GM18907 (cell line): ENCODE results near the gene ANGEL2.
A peak's percentile ranks its signal among the peaks of the same experiment; 100 is the strongest.
"Not testable (repeated sequence)": the region's sequence is repeated elsewhere in the genome, so short reads cannot be mapped to it uniquely, and the experiment has no call there.

Source experiments
- ATAC-seq: cut with Tn5 transposase; IDR thresholded peaks from one replicate; pipeline ENCODE4 v1.9.1; 2021; ENCODE audit warnings: mild to moderate bottlenecking, moderate library complexity; ENCODE audit not compliant: unreplicated experiment

Gene ANGEL2, protein sequence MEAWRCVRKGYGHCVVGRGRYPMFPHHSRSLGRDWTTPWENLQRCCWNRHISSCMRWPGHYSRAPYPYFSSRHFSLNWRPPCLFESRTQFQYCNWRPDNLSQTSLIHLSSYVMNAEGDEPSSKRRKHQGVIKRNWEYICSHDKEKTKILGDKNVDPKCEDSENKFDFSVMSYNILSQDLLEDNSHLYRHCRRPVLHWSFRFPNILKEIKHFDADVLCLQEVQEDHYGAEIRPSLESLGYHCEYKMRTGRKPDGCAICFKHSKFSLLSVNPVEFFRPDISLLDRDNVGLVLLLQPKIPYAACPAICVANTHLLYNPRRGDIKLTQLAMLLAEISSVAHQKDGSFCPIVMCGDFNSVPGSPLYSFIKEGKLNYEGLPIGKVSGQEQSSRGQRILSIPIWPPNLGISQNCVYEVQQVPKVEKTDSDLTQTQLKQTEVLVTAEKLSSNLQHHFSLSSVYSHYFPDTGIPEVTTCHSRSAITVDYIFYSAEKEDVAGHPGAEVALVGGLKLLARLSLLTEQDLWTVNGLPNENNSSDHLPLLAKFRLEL

DNA sequence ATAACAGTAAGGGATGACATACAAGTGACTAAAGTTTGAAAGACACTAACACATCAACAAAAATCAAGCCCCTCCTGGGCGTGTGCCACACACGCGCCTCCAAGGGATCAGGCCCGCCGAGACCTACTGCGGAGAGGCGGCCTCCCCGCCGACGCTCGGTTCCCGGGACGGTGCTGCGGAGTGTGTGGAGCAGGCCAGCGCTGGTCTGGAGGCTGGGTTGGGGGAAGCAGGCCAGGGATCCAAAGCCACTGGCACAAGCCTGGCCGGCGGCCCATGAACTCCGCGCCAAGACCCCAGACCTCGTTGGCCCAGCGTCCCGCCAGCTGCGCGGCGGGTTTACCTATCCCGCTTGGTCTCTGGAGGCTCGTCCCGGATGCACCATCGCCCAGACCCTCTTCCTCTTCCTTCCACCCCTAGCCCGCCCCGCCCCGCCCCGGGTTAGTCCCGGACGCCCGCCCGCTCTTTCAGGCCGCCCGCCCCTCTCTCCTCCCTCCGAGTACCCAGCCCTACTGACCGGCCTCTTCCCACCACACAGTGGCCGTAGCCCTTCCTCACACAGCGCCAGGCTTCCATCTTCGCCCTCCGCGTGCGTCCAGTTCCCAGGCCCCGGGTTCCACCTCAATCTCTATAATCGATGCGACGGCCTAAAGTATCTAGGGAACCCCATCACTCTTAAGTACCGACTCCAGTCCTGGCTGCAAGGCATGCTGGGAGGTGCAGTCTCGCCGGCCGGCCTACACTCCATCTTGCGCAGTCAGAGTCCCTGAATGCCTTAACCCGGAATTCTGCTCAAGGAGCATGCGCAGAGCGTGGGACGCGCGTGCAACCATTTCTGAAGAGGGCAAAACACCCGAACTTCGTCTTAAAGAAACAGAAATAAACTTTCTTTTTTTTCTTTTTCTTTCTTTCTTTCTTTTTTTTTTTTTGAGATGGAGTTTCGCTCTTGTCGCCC is at the start of gene ANGEL2:
ANGEL2 (minus strand) TSS at position 769 of the 952 bp plus-strand sequence; CDS start at position 573, 196 bp downstream.
- peak; percentile 95 for ATAC-seq

DNA sequence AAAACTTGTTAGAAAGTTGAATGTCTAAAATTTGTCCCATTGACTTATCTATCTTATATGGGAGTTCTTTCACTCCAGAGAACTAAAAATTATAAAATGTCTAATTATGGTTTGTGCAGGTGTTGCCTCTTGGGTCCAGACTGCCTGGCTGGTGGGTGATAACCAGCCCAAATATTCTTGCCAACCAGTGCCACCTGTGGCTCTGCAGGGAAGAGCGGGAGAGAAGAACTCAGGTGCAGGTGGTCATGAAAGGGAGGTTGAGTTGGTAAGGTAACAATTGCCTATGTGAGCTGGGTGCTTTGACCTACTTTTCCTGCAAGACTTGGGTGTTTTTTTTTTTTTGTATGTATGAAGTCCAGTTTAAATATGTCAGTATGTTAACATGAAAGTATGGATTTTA is 45.6 kb upstream of the ANGEL2 start:
- ATAC-seq: no peak

DNA sequence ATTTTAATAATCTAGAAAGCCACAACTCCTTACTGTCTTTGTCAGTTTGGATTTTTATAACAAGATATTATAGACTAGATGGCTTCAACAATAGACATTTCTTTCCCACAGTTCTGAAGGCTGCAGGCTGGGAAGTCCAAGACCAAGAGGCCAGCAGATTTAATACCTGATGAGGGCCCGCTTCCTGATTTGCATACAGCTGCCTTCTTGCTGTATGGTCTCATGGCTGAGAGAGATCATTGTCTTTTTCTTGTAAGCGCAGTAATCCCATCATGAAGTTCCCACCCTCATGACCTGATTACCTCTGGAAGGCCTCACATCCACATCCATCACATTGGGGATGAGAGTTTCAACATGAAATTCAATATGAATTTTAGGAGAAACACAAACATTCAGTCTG is 45.2 kb upstream of the ANGEL2 start:
- no peak for ATAC-seq

DNA sequence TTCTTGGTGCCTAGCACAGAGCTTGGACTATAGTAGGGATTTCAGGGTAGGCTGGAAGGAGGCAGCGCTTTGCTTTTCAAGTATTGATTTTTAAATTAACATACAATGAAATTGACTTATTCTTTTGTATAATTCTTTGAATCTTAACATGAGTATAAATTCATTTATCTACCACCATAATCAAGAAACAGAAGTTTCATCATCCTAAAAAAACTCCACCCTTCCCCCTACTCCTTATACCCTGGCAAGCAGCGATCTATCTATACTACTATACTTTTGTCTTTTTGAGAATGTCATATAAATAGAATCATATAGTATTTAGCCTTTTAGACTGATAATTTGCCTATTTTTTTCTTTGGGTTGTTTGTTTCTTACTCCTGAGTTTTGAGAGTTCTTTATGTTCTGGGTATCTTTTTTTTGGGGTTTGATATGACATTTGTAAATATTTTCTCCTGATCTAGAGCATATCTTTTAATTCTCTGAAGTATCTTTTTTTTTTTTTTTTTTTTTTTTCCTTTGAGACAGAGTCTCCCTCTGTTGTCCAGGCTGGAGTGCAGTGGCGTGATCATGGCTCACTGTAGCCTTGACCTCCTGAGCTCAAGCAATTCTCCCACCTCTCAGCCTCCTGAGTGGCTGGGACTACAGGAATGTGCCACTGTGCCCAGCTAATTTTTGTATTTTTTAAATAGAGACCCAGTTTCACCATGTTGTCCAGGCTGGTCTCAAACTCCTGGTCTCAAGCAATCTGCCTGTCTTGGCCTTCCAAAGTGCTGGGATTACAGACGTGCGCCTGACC is 41.8 kb upstream of the ANGEL2 start:
- no peak for ATAC-seq

DNA sequence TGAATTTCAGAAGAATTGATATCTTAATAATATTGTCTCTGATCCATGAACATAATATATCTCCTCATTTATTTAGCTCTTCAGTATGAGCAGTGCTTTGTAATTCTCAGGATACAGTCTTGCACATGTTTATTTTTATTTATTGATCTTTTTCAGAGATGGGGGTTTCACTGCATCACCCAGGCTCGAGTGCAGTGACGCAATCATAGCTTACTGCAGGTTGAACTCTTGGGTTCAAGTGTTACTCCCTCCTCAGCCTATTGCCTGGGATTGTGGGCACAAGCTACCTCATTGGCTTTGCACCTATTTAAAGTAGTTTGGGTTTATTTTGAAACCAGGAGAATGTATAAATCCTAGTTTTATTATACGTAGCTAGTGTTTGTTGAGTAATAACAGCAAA is 40.1 kb upstream of the ANGEL2 start:
- no peak for ATAC-seq

DNA sequence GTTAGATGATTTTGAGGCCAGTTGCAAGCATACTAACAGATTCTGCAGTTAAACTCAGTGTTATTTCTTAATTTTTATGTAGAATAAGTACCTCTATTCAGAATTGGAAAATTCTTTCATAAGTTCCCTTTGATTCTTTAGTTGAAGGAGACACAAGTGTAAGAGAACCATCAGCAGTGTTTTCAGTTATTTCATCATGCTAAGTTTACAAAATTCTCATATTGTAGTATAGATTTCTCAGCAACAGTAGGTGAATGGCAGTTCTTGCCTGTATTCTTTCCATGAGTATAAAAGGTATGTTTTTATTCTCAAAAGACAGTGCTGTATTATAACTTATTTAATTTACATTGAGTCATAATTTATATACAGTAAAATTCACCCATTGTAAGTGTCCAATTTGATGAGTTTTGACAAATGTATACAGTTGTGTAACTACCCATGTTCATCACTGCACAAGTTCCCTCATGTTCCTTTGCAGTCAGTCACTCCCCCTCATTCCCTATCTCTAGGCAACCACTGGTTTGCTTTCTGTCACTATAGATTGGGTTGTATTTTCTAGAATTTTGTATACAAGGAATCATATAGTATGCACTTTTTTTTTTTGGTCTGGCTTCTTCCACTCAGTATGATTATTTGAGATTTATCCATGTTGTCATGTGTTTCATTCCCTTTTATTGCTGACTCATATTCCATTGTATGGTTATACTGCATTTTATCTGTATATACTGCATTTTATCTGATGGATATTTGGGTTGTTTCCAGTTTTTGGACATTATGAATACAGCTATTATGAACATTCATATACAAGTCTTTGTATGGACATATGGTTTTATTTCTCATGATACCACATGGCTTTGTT is 39.3 kb upstream of the ANGEL2 start:
- ATAC-seq: no peak

DNA sequence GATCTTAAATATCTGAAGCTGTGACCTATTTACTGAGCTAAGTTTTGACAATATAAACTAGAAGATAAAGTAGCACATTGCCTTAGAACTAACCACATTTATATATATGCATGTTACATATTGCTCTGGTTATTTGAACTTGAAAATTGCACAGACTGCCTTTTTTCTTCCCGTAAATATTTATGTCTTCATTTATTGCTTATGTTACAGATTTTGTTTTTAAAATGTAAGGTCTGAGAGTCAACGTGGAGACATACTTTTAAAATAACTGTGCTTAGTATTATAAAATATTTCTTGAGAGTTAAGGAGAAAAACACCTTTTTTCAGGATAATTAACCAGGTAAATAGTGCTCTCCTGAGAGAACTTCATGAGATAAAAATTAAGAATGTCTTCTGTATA is 38.5 kb upstream of the ANGEL2 start:
- ATAC-seq: no peak

DNA sequence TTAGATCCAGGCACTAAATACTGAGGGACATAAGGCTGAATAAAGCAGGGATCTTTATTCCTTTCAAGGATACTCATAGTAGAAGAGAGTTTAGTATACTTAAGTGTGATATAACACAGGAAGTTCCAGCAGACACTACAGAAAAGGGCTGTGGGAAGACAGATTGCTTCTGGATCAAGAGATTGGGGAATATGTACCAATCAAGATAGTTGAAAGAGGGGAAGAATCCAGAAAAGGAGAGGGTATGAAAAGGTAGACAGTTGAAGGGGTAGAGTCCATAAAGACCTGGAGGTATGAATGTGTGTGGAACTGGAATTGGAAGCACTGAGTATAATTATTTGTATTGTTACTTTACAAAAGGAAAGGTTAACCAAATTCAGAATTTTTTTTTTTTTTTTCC is 37.8 kb upstream of the ANGEL2 start:
- no peak for ATAC-seq

DNA sequence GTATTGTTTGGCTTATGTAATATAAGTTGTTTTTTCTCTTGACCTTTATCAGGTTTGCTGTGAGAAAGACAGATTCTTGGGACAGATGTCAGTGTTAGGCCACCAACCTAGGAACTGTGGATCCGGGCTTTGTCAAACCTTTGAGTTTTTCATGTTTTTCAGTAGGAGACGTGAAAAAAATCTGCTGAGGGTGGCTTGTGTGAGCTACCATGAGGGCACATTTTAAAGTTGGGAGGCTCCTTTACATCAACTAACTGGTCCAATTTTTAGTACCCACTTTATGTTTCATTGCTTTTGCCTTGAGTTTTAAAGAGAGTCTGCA is 36.2 kb upstream of the ANGEL2 start:
- no peak for ATAC-seq

DNA sequence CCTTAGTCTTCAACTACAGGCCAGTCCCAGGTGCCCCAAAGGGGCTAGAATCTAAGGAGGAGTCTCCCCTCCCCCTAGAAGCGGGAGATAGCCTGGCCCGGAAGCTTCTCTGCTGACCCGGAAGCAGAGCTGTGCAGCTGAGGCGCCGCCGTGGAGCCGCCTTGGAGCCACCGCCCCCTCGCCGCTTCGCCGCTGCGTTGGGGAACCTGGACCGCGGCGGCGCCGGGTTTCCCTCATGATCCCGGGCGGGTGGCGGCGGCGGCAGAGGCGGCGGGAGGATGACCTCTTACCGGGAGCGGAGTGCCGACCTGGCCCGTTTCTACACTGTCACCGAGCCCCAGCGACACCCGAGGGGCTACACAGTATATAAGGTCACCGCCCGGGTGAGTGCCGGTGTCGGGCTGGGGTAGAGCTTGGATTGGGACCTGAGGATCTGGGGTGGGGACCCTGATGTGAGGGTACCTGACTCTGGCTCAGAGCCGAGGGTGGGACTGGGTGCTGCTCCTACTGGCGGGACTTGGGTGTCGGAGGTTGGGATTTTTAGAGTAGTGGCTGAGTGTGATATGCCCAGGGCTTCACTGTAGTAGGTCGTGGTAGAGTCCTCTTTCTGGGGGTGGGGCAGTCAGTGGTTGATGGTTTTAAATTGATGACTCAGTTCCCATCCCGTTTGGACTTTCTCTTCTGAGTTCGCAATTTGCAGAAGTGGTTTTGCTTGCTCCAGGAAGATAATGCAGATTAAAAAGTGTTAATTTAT is 35.6 kb upstream of the ANGEL2 start, which contains the start of gene RPS6KC1:
RPS6KC1 (plus strand) TSS at position 115 of the 754 bp plus-strand sequence; CDS start at position 279, 164 bp downstream.
- ATAC-seq: peak; percentile 98

DNA sequence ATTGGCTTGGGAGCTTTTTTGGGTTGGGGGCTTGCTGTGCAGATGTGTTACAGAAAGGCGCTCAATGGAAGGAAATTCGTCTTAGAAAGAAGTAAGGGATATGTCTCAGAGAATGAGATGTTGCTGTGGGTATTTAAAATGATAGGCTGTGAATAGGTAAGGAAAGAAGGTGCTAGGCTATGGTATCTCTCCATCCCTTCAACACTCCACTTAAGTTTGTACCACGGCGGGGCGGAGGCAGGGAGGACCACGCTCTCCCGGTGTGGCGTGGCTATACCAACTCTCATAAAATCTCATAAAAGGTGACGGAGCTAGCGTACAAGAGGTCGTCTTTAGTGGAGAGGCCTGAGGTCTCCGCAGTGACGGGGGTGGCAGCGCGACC is 35.1 kb upstream of the ANGEL2 start:
- ATAC-seq: peak; percentile 42

DNA sequence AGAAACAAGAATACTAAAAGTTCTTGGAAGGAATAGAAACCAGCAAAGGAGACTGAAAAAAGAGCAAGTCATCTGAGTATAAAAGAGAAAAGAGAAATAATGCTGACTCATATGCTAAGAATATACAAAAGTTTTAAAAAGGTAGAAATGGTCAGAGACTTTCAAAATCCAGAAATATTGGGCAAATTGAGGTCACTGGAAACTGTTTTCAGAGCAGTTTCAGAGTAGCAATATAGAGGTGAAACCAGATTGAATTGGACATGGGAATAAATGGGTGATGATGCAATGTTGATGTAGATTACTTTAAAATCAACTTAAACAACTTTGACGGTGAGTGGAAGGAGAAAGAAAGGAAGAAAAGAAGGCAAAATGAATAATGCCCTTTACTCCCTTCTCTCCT is 33.6 kb upstream of the ANGEL2 start:
- no peak for ATAC-seq

DNA sequence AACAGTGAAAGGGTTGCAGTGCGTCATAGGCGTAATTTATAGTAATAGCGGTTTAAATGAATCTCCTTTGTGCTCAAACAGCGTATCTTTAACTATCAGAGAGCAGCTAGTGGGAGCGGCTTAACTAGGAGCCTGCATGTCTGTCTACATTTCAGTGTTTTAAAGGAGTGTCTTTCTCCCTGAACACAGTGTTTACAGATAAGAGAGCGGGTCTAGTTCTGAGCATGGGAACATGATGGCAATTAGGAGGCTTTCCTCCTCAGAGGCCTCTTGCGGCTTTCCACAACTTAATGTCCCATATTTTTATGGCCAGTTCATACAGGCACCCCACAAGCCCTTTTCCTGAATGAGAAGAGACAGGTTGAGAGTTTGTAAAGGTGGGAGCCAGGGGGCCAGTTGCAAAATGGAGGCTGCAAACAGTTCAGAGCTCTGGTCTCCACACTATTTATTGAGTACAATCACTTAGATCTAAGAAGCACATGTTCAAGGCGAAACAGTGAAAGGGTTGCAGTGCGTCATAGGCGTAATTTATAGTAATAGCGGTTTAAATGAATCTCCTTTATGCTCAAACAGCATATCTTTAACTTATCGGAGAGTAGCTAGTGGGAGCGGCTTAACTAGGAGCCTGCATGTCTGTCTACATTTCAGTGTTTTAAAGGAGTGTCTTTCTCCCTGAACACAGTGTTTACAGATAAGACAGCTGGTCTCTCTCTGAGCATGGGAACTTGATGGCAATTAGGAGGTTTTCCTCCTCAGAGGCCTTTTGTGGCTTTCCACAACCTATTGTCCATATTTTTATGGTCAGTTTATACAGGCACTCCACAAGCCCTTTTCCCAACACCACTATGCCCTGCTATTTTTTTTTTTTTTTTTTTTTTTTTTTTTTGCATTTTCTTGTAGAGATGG is 29.9 kb upstream of the ANGEL2 start:
- ATAC-seq: not testable (repeated sequence)

DNA sequence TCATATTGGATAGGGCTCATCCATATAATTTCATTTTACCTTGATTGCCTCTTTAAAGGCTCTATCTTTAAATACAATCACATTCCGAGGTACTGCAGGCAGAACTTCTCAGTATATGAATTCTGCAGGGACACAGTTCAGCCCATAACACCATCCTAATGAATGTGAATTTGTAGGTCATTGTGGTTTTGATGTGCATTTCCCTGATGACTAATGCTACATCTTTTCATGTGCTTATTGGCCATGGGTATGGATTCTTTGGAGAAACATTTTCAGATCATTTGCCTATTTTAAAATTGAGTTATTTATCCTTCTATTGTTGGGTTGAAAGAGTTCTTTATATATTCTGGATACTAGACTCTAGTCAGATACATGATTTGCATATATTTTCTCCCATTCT is 25.8 kb upstream of the ANGEL2 start:
- ATAC-seq: no peak

DNA sequence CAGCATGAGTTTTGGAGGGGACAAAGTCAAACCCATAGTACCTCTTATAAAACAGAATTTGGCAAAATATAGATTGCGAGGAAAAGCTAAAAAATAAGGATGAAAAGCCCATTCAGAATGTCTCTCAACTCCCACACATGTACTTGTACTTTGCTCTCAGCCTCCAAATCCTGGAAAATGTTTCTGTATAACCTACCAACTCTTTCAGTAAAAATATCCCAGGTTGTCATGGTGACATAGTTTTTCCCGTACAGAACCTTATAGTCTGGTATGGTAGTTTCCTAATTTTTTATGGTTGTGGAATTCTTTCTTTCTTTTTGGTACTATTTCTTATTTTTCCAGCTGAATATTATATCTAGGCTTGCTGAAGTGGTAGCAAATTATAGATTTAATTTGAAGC is 19.9 kb upstream of the ANGEL2 start:
- no peak for ATAC-seq

DNA sequence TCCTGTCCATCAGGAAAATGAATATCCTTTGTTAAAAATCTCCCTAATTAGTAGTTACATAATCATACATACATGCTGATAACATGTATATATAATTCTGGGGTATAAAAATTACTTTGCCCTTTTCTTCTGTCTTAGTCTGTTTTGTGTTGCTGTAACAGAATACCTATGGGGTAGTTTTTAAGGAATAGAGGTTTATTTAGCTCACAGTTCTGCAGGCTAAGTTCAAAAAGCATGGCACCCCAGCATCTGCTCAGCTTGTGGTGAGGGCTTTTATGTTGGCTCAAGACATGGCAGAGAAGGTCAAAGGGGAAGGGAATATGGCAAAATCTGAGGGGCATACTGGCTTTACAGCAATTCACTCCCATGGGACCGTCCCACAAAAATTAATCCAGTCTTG is 19.0 kb upstream of the ANGEL2 start:
- no peak for ATAC-seq

DNA sequence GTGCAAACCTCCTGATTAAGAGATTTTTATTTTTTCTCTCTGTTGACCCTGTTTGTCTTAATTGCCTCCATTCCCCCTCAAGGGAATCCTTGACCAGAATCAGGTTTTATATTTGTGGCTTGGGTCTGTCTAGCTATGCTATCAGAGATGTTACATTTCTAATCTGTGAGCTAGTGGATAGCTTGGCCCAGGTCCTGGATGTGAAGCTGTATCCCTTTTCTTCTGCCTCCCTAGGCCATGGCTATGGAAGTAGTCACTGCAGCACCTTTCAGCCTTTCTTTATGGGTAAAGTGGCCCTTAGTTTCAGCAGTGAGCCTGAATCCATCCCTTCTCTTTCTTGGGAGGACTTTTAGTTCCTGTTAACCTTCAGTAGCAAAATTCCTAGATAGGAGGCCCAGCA is 17.0 kb upstream of the ANGEL2 start:
- ATAC-seq: no peak

DNA sequence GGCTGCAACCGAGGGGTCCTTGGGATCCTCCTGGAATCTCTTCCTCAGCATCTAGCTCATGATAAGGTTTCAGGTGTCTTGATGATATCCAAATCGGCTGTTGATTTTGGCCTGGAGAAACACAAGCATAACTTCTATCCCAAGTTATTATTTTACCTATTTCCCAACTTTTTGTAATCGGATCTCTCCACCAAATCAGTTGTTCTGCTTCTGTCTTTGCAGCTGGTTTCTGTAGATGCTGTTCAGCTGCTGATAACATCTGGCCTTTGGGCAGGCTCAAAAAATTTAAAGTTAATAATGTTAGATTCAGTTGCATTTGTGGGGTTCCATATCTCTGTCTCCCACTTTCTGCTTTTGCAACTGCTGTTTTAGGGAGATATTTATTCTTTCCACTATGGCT is 11.4 kb upstream of the ANGEL2 start:
- ATAC-seq: not testable (repeated sequence)
